ENCODE results near the gene OLA1.

The OLA1 gene

GRCh38 chr2:174184504-174184903, 63.8 kb downstream of the OLA1 start:
- no peaks in the 10 kb centered on the region for H3K9me3 ChIP-seq (ENCODE audit: severe bottlenecking)
- H3K36me3 ChIP-seq: peaks cover 7% of the 10 kb centered on the region
- no peak overlapping the region for H3K27ac ChIP-seq
- no peak overlapping the region for H3K4me3 ChIP-seq (ENCODE audit: low read depth, low read length)
- DNase-seq: no peak
- no peak for TF ChIP-seq CTCF (IDR thresholded peaks at IDR 0.05; ENCODE audit: low read depth, low read length)
- H3K27me3 ChIP-seq (ENCODE audit: insufficient read depth, low read depth, severe bottlenecking): no peaks in the 10 kb centered on the region

GRCh38 chr2:174183076-174183475, 65.3 kb downstream of the OLA1 start:
- DNase-seq: no peak

GRCh38 chr2:174181368-174181767, 67.0 kb downstream of the OLA1 start:
- H3K27me3 ChIP-seq (ENCODE audit: insufficient read depth, low read depth, severe bottlenecking): no peaks in the 10 kb centered on the region
- H3K27ac ChIP-seq: no peak overlapping the region
- no peak for TF ChIP-seq CTCF (IDR thresholded peaks at IDR 0.05; ENCODE audit: low read depth, low read length)
- no peaks in the 10 kb centered on the region for H3K9me3 ChIP-seq (ENCODE audit: severe bottlenecking)
- no peak overlapping the region for H3K4me3 ChIP-seq (ENCODE audit: low read depth, low read length)
- peaks cover 7% of the 10 kb centered on the region for H3K36me3 ChIP-seq
- no peak for DNase-seq

More at GRCh38 chr2:174183076-174183475, 65.3 kb downstream of the OLA1 start:
- TF ChIP-seq CTCF (IDR thresholded peaks at IDR 0.05; ENCODE audit: low read depth, low read length): no peak
- Histone ChIP-seq H3K4me3 (ENCODE audit: low read depth, low read length) (no peak overlapping the region), H3K9me3 (ENCODE audit: severe bottlenecking) (no peaks in the 10 kb centered on the region), H3K27ac (no peak overlapping the region), H3K36me3 (peaks cover 7% of the 10 kb centered on the region), H3K27me3 (ENCODE audit: insufficient read depth, low read depth, severe bottlenecking) (no peaks in the 10 kb centered on the region)

- no peaks in the 10 kb centered on the region for H3K9me3 ChIP-seq (ENCODE audit: severe bottlenecking)
- DNase-seq: no peak
- peaks cover 7% of the 10 kb centered on the region for H3K36me3 ChIP-seq
- H3K27me3 ChIP-seq (ENCODE audit: insufficient read depth, low read depth, severe bottlenecking): no peaks in the 10 kb centered on the region
- no peak overlapping the region for H3K4me3 ChIP-seq (ENCODE audit: low read depth, low read length)
- no peak overlapping the region for H3K27ac ChIP-seq
- TF ChIP-seq CTCF (IDR thresholded peaks at IDR 0.05; ENCODE audit: low read depth, low read length): no peak
These were observed 67.6 kb downstream of the OLA1 start for GRCh38 chr2:174180726-174181236.

- Histone ChIP-seq H3K27me3 (ENCODE audit: insufficient read depth, low read depth, severe bottlenecking) (no peaks in the 10 kb centered on the region), H3K36me3 (peaks cover 7% of the 10 kb centered on the region), H3K4me3 (ENCODE audit: low read depth, low read length) (no peak overlapping the region), H3K27ac (no peak overlapping the region), H3K9me3 (ENCODE audit: severe bottlenecking) (no peaks in the 10 kb centered on the region)
- no peak for DNase-seq
- peak; percentile 39; the same call in 1 of the 2 replicates for TF ChIP-seq CTCF (IDR thresholded peaks at IDR 0.05; ENCODE audit: low read depth, low read length)
These were observed 68.1 kb downstream of the OLA1 start for GRCh38 chr2:174180165-174180724.

Measured in WERI-Rb-1 (cell line).